ENCODE results near the gene KIRREL3. TPM values are rescaled to one million over a fixed set of nuclear protein-coding genes. Genes with fewer than 3 reads are reported as not detected.

The KIRREL3 gene
- total and polyA plus RNA-seq, 2 of the 8 experiments (the other 6 are each of a cell fraction or from before 2014, with no cell fraction given) = 0.29 to 0.32 TPM

DNA sequence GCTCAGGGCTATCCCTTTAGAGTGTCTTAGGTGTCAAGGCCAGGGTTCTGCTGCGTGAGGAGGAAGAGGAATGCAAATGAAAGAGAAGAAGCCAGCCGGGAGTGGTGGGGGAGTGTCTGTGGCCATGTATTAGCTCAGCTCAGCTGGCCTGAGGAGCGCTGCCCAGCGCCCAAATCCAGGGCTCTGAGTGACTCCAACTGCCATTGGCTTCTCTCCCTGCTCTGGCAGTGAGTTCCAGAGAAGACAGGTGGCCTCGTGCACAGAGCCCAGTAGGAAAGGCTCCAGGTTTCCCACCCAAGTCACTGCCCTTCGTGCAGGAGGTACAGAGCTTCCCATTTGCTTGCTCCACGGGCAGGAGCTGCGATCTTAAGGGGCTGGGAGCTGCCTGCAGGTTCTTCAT lies 302.0 kb downstream of the KIRREL3 start:
- Histone ChIP-seq H2BK20ac (ENCODE audit: low read length) (no peak overlapping the region), H3K23ac (ENCODE audit: insufficient read length) (no peak overlapping the region), H3K79me1 (ENCODE audit: low read depth, low read length) (no peaks in the 10 kb centered on the region), H3K9ac (replicated peaks in 1 of 4; ENCODE audit: extremely low read depth in 1 of 4, low read depth in 3 of 4, low read length in 3 of 4) (no peak overlapping the region), H3K4me1 (replicated peaks in 1 of 4; ENCODE audit: control insufficient read depth in 3 of 4, insufficient read depth in 4 of 4, low read length in 3 of 4) (peaks cover 0 to 19% (median 2%) of the 10 kb centered on the region in 4 experiments; a peak in 4 of 7 replicates), H2AK5ac (ENCODE audit: low read depth, low read length) (no peak overlapping the region), H4K8ac (ENCODE audit: extremely low read depth, insufficient read depth, low read length) (no peak overlapping the region), H3K27ac (ENCODE audit: low read depth, low read length) (no peak overlapping the region), H2BK15ac (ENCODE audit: low read length) (no peak overlapping the region), H3K36me3 (ENCODE audit: control insufficient read depth in 2 of 4, insufficient read depth in 4 of 4, low read length in 3 of 4) (no peaks in the 10 kb centered on the region), H3K23me2 (ENCODE audit: low read depth, low read length) (no peaks in the 10 kb centered on the region), H2AFZ (ENCODE audit: low read length) (no peak overlapping the region), H3K4me2 (ENCODE audit: insufficient read depth in 1 of 2, low read depth in 2 of 2, low read length in 2 of 2) (no peak overlapping the region), H3K27me3 (replicated peaks in 1 of 4; ENCODE audit: control insufficient read depth in 3 of 4, extremely low read depth in 1 of 4, insufficient read depth in 3 of 4, low read length in 3 of 4) (no peaks in the 10 kb centered on the region; a peak in 1 of 7 replicates), H2BK5ac (ENCODE audit: low read depth, low read length) (no peak overlapping the region), H3K9me3 (ENCODE audit: insufficient read depth in 2 of 2, low read depth in 1 of 2, low read length in 1 of 2) (no peaks in the 10 kb centered on the region), H3K4ac (replicated peaks; ENCODE audit: insufficient read length, low read depth, low read length) (no peak overlapping the region), H4K91ac (replicated peaks; ENCODE audit: insufficient read length, low read length) (no peak overlapping the region), H4K5ac (ENCODE audit: insufficient read length, low read depth, low read length) (no peak overlapping the region), H3K18ac (ENCODE audit: extremely low read depth, low read length) (no peak overlapping the region), H2BK12ac (ENCODE audit: low read depth, low read length) (no peak overlapping the region), H3K4me3 (ENCODE audit: extremely low read depth in 1 of 4, insufficient read depth in 2 of 4, low read depth in 3 of 4, low read length in 4 of 4) (no peak overlapping the region), H3K79me2 (ENCODE audit: control insufficient read depth in 1 of 2, insufficient read depth in 2 of 2, low read length in 2 of 2) (no peaks in the 10 kb centered on the region), H4K20me1 (replicated peaks in 1 of 2; ENCODE audit: control insufficient read depth in 1 of 2, insufficient read depth in 2 of 2, low read length in 2 of 2) (no peaks in the 10 kb centered on the region), H2BK120ac (replicated peaks; ENCODE audit: low read depth, low read length) (no peak overlapping the region), H3K56ac (replicated peaks; ENCODE audit: insufficient read length, low read depth, low read length) (no peak overlapping the region), H3K14ac (ENCODE audit: insufficient read length) (no peak overlapping the region)
- 60% methylated on average over 8 of the region's 8 CpGs; no CpG with 5 or more reads in 1 of the 2 experiments for WGBS, 2 experiments (ENCODE audit: extremely low coverage in 1 of 2, insufficient coverage in 1 of 2, insufficient read length in 1 of 2, insufficient replicate concordance in 2 of 2, low coverage in 1 of 2, low lambda C conversion rate in 2 of 2, missing lambda C conversion rate in 1 of 2)
- ChIA-PET POLR2A (ENCODE audit: partially characterized antibody) (interaction anchor here (1.0 kb wide), 1 partner anchor 18 kb away, joined by 3 read pairs; no protein-coding TSS in a partner anchor), CTCF (ENCODE audit: partially characterized antibody) (interaction anchor here (0.6 to 10.8 kb wide), 8 partner anchors 10 to 292 kb away, joined by 3 to 76 read pairs (median 4); no protein-coding TSS in a partner anchor)
- no peak for DNase-seq (ENCODE audit: low read depth in 1 of 2, low spot score in 2 of 2)
- FAIRE-seq = no peak
- TF ChIP-seq MAX (IDR thresholded peaks at IDR 0.05) = no peak
- no peak for TF ChIP-seq CHD1 (IDR thresholded peaks at IDR 0.05; ENCODE audit: low read depth, low read length)
- TF ChIP-seq CEBPB (IDR thresholded peaks at IDR 0.05; ENCODE audit: low read depth, low read length) = no peak
- no peak for TF ChIP-seq KDM5A (IDR thresholded peaks at IDR 0.05; ENCODE audit: low read length)
- no peak for TF ChIP-seq TEAD4 (IDR thresholded peaks at IDR 0.05; ENCODE audit: low read depth, low read length)
- TF ChIP-seq JUND (IDR thresholded peaks at IDR 0.05; ENCODE audit: low read length) = no peak
- no peak for TF ChIP-seq SAP30 (IDR thresholded peaks at IDR 0.05; ENCODE audit: insufficient read depth, insufficient replicate concordance, low read length)
- no peak for TF ChIP-seq ASH2L (IDR thresholded peaks at IDR 0.05; ENCODE audit: low read length)
- TF ChIP-seq SIN3A (conservative IDR thresholded peaks at IDR 0.05 in 1 of 2, IDR thresholded peaks at IDR 0.05 in 1 of 2; ENCODE audit: low read depth in 1 of 2, low read length in 2 of 2) = no peak
- no peak for TF ChIP-seq BCL11A (IDR thresholded peaks at IDR 0.05; ENCODE audit: low read depth in 2 of 2, low read length in 2 of 2)
- TF ChIP-seq KDM1A (IDR thresholded peaks at IDR 0.05; ENCODE audit: borderline replicate concordance, low read length) = no peak
- no peak for TF ChIP-seq HDAC6 (IDR thresholded peaks at IDR 0.05; ENCODE audit: low read depth, low read length)
- TF ChIP-seq NANOG (IDR thresholded peaks at IDR 0.05; ENCODE audit: insufficient read depth, low read depth, low read length, poor library complexity, severe bottlenecking) = no peak
- TF ChIP-seq JUN (IDR thresholded peaks at IDR 0.05; ENCODE audit: low read depth, low read length) = no peak

All from H1 (cell line).